GM19463 (cell line): ENCODE results near the gene MCEMP1.

Experiments used
- ATAC-seq: cut with Tn5 transposase; IDR thresholded peaks from one replicate; pipeline ENCODE4 v1.9.1; 2021; ENCODE audit warnings: mild to moderate bottlenecking, moderate library complexity; ENCODE audit not compliant: unreplicated experiment

MCEMP1 gene

GRCh38 chr19:7692417-7693088 lies 15.7 kb downstream of the MCEMP1 start:
- ATAC-seq, result no peak

- no peak for ATAC-seq
Measured at GRCh38 chr19:7694499-7694898, 17.6 kb downstream of the MCEMP1 start.

- no peak for ATAC-seq
Measured at GRCh38 chr19:7697721-7698287, 20.9 kb downstream of the MCEMP1 start.

- ATAC-seq, result no peak
Measured at GRCh38 chr19:7698583-7698982, 21.7 kb downstream of the MCEMP1 start.

- no peak for ATAC-seq
Measured at GRCh38 chr19:7699003-7699402, 22.1 kb downstream of the MCEMP1 start.

GRCh38 chr19:7699417-7700401 lies 22.8 kb downstream of the MCEMP1 start:
- no peak for ATAC-seq

GRCh38 chr19:7701049-7701653 lies 24.3 kb downstream of the MCEMP1 start:
- no peak for ATAC-seq

GRCh38 chr19:7701654-7702457 lies 25.0 kb downstream of the MCEMP1 start, which contains the start of gene FCER2:
Gene FCER2 (minus strand): TSS chr19:7702131. CDS start chr19:7699760, 2,371 bp downstream.
- peak; percentile 43 for ATAC-seq

GRCh38 chr19:7703332-7703731 lies 26.4 kb downstream of the MCEMP1 start:
- no peak for ATAC-seq

GRCh38 chr19:7704280-7705060 lies 27.6 kb downstream of the MCEMP1 start:
- ATAC-seq, result no peak

GRCh38 chr19:7705387-7706187 lies 28.7 kb downstream of the MCEMP1 start:
- ATAC-seq, result peak; percentile 51

- ATAC-seq, result no peak
Measured at GRCh38 chr19:7706188-7706954, 29.5 kb downstream of the MCEMP1 start.

GRCh38 chr19:7706955-7707456 lies 30.1 kb downstream of the MCEMP1 start:
- ATAC-seq, result no peak

GRCh38 chr19:7709932-7710460 lies 33.1 kb downstream of the MCEMP1 start:
- ATAC-seq, result no peak

- ATAC-seq, result no peak
Measured at GRCh38 chr19:7710616-7711015, 33.7 kb downstream of the MCEMP1 start.

GRCh38 chr19:7715671-7716070 lies 38.8 kb downstream of the MCEMP1 start:
- ATAC-seq, result no peak

GRCh38 chr19:7716762-7717161 lies 39.9 kb downstream of the MCEMP1 start:
- ATAC-seq, result no peak
